HG03520 (cell line): ENCODE results near the gene EIF4E.
"Not testable (repeated sequence)": the region's sequence is repeated elsewhere in the genome, so short reads cannot be mapped to it uniquely, and the experiment has no call there.

Source experiments
- ATAC-seq: cut with Tn5 transposase; IDR thresholded peaks from one replicate; pipeline ENCODE4 v1.9.1; 2021; ENCODE audit warnings: mild to moderate bottlenecking, moderate library complexity; ENCODE audit not compliant: unreplicated experiment

Gene EIF4E

GRCh38 chr4:98886382-98886781 lies 42.6 kb downstream of the EIF4E start:
- ATAC-seq, result not testable (repeated sequence)

DNA sequence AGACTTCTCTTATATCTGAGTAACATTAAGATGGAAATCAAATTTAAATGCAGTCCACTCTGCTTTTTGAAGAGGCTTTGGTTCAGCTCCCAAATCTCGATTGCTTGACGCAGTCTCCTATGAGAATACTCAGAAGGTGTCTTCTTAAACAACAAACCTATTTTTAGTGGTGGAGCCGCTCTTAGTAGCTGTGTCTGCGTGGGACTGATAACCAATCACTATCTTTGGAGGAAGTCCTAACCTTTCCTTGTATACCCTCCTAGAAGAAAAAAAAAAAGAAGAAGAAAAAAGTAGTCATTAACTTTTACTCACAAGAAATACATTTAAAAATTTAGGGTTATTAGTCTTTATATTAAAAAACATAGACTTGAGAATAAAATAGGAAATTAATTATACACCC lies 48.0 kb downstream of the EIF4E start:
- ATAC-seq, result not testable (repeated sequence)

- no peak for ATAC-seq
Measured at GRCh38 chr4:98879515-98879914, 49.4 kb downstream of the EIF4E start.

- ATAC-seq, result no peak
Measured at GRCh38 chr4:98873059-98873458, 55.9 kb downstream of the EIF4E start.

- ATAC-seq, result not testable (repeated sequence)
Measured at GRCh38 chr4:98872120-98872906, 56.6 kb downstream of the EIF4E start.

DNA sequence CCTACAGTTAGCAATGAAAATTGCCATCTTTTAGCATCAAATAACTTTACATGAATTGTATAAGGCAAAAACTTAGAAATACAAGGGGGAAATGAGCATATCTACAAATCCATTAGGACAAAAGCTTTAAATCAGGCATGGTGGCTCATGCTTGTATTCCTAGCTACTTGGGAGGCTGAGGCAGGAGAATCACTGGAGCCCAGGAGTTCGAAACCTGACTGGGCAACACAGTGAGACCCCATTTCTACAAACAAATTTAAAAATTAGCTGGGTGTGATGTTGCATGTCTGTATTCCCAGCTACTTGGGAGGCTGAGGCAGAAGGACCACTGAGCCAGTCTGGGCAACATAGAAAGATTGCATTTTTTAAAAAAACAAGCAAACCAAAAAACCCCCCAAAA lies 61.3 kb downstream of the EIF4E start:
- ATAC-seq, result no peak

DNA sequence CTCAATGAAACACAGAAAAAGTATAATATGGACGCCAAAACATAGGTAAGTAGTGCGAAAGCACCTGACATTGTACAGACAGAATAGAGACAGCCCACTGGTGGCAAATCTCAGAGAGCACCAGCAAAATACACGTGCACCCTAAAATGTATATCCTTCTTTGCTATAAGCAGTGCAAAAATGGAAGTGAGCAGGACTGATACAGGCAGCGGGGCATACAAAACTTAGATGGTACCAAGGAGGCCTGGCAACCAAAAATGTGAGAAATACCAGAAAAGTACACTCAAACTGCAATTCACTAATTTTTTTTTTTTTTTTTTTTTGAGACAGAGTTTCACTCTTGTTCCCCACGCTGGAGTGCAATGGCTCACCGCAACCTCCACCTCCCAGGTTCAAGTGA lies 63.9 kb downstream of the EIF4E start:
- no peak for ATAC-seq

GRCh38 chr4:98864560-98864959 lies 64.4 kb downstream of the EIF4E start:
- ATAC-seq, result no peak

DNA sequence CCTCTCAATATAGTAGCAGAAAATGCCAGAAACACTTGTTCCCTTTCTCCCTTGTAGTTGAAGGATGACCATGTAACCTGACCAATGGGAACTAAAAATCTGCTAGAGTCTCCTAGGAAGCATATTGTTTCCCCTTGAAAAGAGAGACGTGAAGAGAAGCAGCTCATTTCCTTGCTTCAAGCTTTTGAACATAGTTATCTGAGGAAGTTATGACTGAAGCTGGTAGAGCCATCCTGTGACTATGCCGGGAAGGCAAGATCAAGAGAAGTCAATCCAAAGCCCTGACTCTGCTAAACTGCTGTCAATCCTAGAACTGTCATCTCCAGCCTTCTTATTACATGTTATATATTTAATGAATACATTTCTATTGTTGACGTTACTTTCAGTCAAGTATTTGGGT lies 66.6 kb downstream of the EIF4E start:
- ATAC-seq, result no peak

- ATAC-seq, result no peak
Measured at GRCh38 chr4:98861100-98861884, 67.6 kb downstream of the EIF4E start.

DNA sequence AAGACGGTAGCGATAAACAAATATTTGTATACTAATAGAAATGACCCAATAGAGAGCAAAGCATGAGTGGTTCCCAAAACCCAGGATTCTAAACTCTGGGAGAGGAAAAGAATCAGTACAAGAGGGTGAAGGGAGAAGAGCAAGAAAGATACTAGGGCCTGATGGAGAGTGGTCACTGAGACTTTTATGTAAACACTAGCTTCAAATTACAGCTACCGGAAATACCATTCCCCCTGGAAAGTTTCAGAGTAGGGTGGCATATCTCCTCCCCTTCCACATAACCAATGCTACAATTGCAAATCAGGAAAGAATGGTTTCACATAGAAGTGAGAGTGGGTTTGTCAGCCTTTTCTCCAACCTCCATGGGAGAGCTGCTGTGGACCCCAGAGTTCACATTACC lies 77.1 kb downstream of the EIF4E start:
- ATAC-seq, result no peak

GRCh38 chr4:98850937-98851336 lies 78.0 kb downstream of the EIF4E start:
- ATAC-seq, result no peak

DNA sequence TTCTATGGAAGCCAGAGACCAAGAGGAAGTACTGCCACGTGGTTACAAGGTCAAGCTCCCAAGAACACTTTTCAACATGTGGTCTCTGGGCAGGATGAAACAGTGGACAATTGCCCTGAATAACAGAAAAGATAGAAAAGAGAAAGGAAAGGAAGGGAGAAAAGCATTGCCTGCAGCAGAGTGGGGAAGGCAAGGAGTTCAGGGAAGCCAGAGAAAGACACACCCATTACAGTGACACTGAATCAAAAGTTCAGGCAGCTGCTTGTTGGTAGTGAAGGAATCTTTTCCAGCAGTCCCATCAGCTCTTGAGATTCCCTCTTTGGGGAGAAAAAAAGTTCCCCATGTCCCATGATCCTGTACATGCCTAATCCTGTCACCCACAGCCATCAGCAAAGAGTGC lies 80.5 kb downstream of the EIF4E start:
- no peak for ATAC-seq

GRCh38 chr4:98845960-98846359 lies 83.0 kb downstream of the EIF4E start:
- ATAC-seq, result no peak

DNA sequence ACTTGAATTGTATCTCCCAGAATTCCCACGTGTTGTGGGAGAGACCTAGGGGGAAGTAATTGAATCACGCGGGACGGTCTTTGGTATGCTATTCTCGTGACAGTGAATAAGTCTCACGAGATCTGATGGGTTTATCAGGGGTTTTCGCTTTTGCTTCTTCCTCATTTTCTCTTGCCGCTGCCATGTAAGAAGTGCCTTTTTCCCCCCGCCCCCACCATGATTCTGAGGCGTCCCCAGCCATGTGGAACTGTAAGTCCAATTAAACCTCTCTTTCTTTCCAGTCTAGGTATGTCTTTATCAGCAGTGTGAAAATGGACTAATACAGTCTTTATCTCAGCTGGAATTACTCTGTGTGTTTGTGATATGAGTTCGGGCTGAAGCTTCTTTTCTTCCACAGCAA lies 86.0 kb downstream of the EIF4E start:
- ATAC-seq, result not testable (repeated sequence)

DNA sequence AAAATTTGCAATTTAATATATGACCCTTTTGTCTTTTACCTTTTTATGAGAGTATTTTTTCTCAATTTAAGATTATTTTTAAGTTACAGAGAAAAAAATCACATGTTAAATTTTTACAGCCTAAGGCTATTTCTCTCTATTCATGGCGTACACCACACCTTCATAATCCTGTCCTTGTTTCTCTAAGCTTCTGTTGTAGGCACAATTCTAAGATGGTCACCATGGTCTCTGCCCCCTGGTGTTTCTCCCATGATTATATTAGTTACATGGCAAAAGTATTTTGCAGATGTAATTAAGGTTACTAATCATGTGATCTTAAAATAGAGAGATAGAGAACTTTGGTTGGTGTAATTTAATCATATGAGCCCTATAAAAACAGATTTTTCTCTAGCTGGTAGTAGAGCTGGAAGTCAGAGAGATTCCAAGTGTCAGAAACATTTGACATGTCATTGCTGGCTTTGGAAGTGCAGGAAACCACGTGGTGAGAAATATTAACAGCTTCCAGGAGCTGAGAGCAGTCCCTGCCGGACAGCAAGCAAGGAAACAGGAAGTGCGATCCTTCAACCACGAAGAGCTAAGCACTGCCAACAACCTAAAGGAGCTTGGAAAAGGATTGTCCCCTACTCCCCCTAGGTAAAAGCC lies 89.8 kb downstream of the EIF4E start:
- no peak for ATAC-seq

- ATAC-seq, result no peak
Measured at GRCh38 chr4:98838531-98838930, 90.4 kb downstream of the EIF4E start.

DNA sequence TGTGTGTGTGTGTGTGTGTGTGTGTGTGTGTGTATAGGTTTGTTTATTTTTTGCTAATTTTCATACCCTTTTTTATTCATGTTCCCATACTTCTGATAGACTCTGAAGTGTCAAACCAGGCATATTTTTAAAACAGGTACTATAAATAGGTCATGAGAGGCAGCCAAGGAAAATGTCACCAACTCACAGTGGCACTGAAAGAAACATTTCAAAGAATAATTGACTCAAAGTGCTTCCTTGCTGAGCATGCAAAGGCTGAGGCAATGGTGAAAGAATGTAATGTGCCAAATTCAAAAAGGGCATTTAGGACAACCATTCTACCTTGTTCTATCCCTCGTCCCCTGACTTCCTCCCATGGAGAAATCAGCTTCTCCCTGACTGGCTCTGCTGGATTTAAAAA lies 95.5 kb downstream of the EIF4E start:
- no peak for ATAC-seq

DNA sequence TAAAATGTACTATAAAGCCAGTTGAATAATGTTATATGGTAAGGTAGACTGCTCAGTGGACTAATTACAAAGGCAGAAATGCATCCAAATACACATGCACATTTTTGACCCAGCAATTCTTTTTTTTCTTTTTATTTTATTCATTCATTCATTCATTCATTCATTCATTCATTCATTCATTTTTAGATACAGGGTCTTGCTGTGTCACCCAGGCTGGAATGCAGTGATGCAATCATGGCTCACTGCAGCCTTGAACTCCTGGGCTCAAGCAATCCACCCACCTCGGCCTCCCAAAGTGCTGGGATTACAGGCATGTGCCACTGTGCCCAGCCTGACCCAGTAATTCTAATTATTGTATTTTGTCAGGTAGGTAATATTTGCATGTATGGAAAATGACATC lies 97.9 kb downstream of the EIF4E start:
- ATAC-seq, result not testable (repeated sequence)
